ENCODE measurements around the gene MGLL.

- TF ChIP-seq CTCF (IDR thresholded peaks at IDR 0.05) (no peak), POLR2A (IDR thresholded peaks at IDR 0.05) (no peak)
These were observed 182.3 kb downstream of the MGLL start for GRCh38 chr3:127640042-127640355.
